Caco-2 (cell line): Measurements from ENCODE around the gene ELMO3. TPM values are rescaled to one million over a fixed set of nuclear protein-coding genes. Genes with fewer than 3 reads are reported as not detected.

Experiments
- BruUV-seq: library from RNA; stranded (reverse); fragments of 400-500 nt; replicated peaks from 2 replicates; lab custom pipeline; 2021; lab: Mats Ljungman, UMichigan
- CTCF ChIA-PET: fragments of 300-600 bp; sonication (Branson Sonifier 250); formaldehyde crosslinking; loops from one replicate; lab custom pipeline; 2022; ENCODE audit warnings: antibody characterized with exemption; lab: Charles Lee
- POLR2A ChIA-PET: fragments of 300-600 bp; sonication (Branson Sonifier 250); formaldehyde crosslinking; loops from one replicate; lab custom pipeline; 2022; ENCODE audit warnings: antibody characterized with exemption; lab: Charles Lee
- DNase-seq, 2 experiments: peaks; one replicate each; pipeline versions ENCODE4 v3.0.0 to v3.0.0-alpha.2; 2020 to 2022
- H3K27me3 ChIP-seq: replicated peaks from 2 replicates; pipeline ENCODE4 v1.6.0; 2011; ENCODE audit warnings: low read length; ENCODE audit not compliant: control insufficient read depth, insufficient read depth
- H3K36me3 ChIP-seq: 2 replicates; pipeline ENCODE4 v1.5.1; 2011; ENCODE audit warnings: low read length; ENCODE audit not compliant: control insufficient read depth, insufficient read depth
- H3K4me1 ChIP-seq: fragments of 250-450 bp; sonication (Bioruptor Pico); 2 replicates; pipeline ENCODE4 v1.5.1; 2020; ENCODE audit warnings: mild to moderate bottlenecking
- H3K4me3 ChIP-seq: 2 replicates; pipeline ENCODE4 v1.5.1; 2011; ENCODE audit warnings: low read depth, mild to moderate bottlenecking, control low read depth, low read length
- H3K9me3 ChIP-seq: fragments of 250-450 bp; sonication (Bioruptor Pico); 2 replicates; pipeline ENCODE4 v1.5.1; 2020; ENCODE audit warnings: mild to moderate bottlenecking, moderate library complexity
- H3K27ac Mint-ChIP-seq: one replicate; pipeline ENCODE4 v1.8.0; 2022; ENCODE audit warnings: mixed read lengths; ENCODE audit not compliant: unreplicated experiment
- H3K27me3 Mint-ChIP-seq: one replicate; pipeline ENCODE4 v1.8.0; 2022; ENCODE audit warnings: mixed read lengths; ENCODE audit not compliant: insufficient read depth, unreplicated experiment
- H3K36me3 Mint-ChIP-seq: one replicate; pipeline ENCODE4 v1.8.0; 2022; ENCODE audit warnings: mild to moderate bottlenecking, mixed read lengths; ENCODE audit not compliant: insufficient read depth, unreplicated experiment
- H3K4me1 Mint-ChIP-seq: one replicate; pipeline ENCODE4 v1.8.0; 2022; ENCODE audit warnings: low read depth, mixed read lengths; ENCODE audit not compliant: unreplicated experiment
- H3K4me3 Mint-ChIP-seq: one replicate; pipeline ENCODE4 v1.8.0; 2022; ENCODE audit warnings: mild to moderate bottlenecking, moderate library complexity, mixed read lengths; ENCODE audit not compliant: unreplicated experiment
- H3K9me3 Mint-ChIP-seq: one replicate; pipeline ENCODE4 v1.8.0; 2022; ENCODE audit warnings: mixed read lengths; ENCODE audit not compliant: unreplicated experiment
- CTCF ChIP-seq, 2 experiments: fragments of 200-600 bp in 1 of 2; IDR thresholded peaks; 1 replicate in 1 of 2; 2 replicates in 1 of 2; pipeline versions ENCODE4 v1.5.1 to v1.8.0; 2011 to 2022; ENCODE audit warnings: antibody characterized with exemption in 1 of 2, control low read depth in 1 of 2, inconsistent platforms in 1 of 2, low read depth in 1 of 2, low read length in 1 of 2, mild to moderate bottlenecking in 1 of 2, moderate library complexity in 1 of 2; ENCODE audit not compliant: insufficient read depth in 1 of 2, severe bottlenecking in 1 of 2, unreplicated experiment in 1 of 2
- intact Hi-C: fragments of 100-400 bp; cut with micrococcal nuclease; formaldehyde crosslinking; loops from one replicate; pipeline ENCODE4 v1.10.0; 2022; ENCODE audit not compliant: unreplicated experiment
- total RNA-seq: library from RNA; stranded (reverse); gene quantifications from 2 replicates; pipeline ENCODE4 v1.2.3, GENCODE V29; 2022

Gene ELMO3
- total RNA-seq, 1 experiment from 2014 or later, result 27.8 TPM

GRCh38 chr16:67243481-67243880 lies 44.5 kb downstream of the ELMO3 start:
- Histone ChIP-seq H3K4me3 (no peak overlapping the region), H3K4me1 (peaks cover 46% of the 10 kb centered on the region), H3K27me3 (no peaks in the 10 kb centered on the region), H3K36me3 (no peaks in the 10 kb centered on the region), H3K9me3 (no peaks in the 10 kb centered on the region)
- no peak overlapping the region for H3K27ac Mint-ChIP-seq
- no TSS peak for BruUV-seq
- H3K27me3 Mint-ChIP-seq, result peaks cover 6% of the 10 kb centered on the region
- peaks cover 39% of the 10 kb centered on the region for H3K36me3 Mint-ChIP-seq
- H3K9me3 Mint-ChIP-seq, result no peaks in the 10 kb centered on the region
- TF ChIP-seq CTCF (IDR thresholded peaks at IDR 0.05; ENCODE audit: insufficient read depth in 1 of 2, low read depth in 1 of 2, low read length in 1 of 2, severe bottlenecking in 1 of 2, unreplicated experiment in 1 of 2), result no peak
- no peak overlapping the region for H3K4me3 Mint-ChIP-seq
- no peak for DNase-seq
- CTCF ChIA-PET, result no interaction called here
- H3K4me1 Mint-ChIP-seq, result peaks cover 41% of the 10 kb centered on the region
- POLR2A ChIA-PET, result no interaction called here
- intact Hi-C loops, result no loop called here

- no peak for DNase-seq
Measured at GRCh38 chr16:67244387-67245185, 45.7 kb downstream of the ELMO3 start.

More at GRCh38 chr16:67244387-67245185, 45.7 kb downstream of the ELMO3 start:
- CTCF ChIA-PET, result interaction anchor here (0.7 to 4.2 kb wide), 3 partner anchors 29 to 226 kb away, joined by 3 to 24 read pairs (median 5); partner anchors contain the start of gene ELMO3
- Mint-ChIP-seq H3K36me3 (peaks cover 36% of the 10 kb centered on the region), H3K27ac (peak overlapping the region; percentile 87), H3K4me3 (peak overlapping the region; percentile 95), H3K4me1 (peaks cover 47% of the 10 kb centered on the region), H3K9me3 (no peaks in the 10 kb centered on the region), H3K27me3 (peaks cover 10% of the 10 kb centered on the region)
- Histone ChIP-seq H3K36me3 (no peaks in the 10 kb centered on the region), H3K27me3 (peaks cover 5% of the 10 kb centered on the region), H3K4me3 (no peak overlapping the region; the same call in 1 of the 2 replicates), H3K4me1 (peaks cover 46% of the 10 kb centered on the region), H3K9me3 (no peaks in the 10 kb centered on the region)
- BruUV-seq, result no TSS peak
- intact Hi-C loops, result no loop called here
- POLR2A ChIA-PET, result interaction anchor here (3.5 kb wide), 1 partner anchor 18 kb away, joined by 55 read pairs; the partner anchor contains the start of gene TMEM208
- no peak for TF ChIP-seq CTCF (IDR thresholded peaks at IDR 0.05; ENCODE audit: insufficient read depth in 1 of 2, low read depth in 1 of 2, low read length in 1 of 2, severe bottlenecking in 1 of 2, unreplicated experiment in 1 of 2)
